CD4-positive, alpha-beta T cell treated with Interleukin-17A for 4 hours (primary cell): ENCODE data around the gene ENG.
A peak's percentile ranks its signal among the peaks of the same experiment; 100 is the strongest.
"Not testable (repeated sequence)": the region's sequence is repeated elsewhere in the genome, so short reads cannot be mapped to it uniquely, and the experiment has no call there.

Source experiments
- DNase-seq: peaks from one replicate; pipeline ENCODE4 v3.0.0-alpha.2; 2020; ENCODE audit warnings: mixed read lengths

Gene ENG

GRCh38 chr9:127790094-127790855 lies 64.2 kb downstream of the ENG start:
- no peak for DNase-seq

- no peak for DNase-seq
These were observed 65.3 kb downstream of the ENG start for GRCh38 chr9:127789179-127789578.

GRCh38 chr9:127788337-127789011 lies 66.0 kb downstream of the ENG start:
- DNase-seq: no peak

- peak; percentile 32 for DNase-seq
These were observed 67.7 kb downstream of the ENG start for GRCh38 chr9:127786773-127787104.

GRCh38 chr9:127785933-127786772 lies 68.3 kb downstream of the ENG start, which contains the start of gene CDK9:
TSS of gene CDK9 (plus strand) at chr9:127786034. CDS start at chr9:127786149, 115 bp downstream.
- DNase-seq: peak; percentile 92

GRCh38 chr9:127785023-127785932 lies 69.2 kb downstream of the ENG start:
- DNase-seq: peak; percentile 90

GRCh38 chr9:127783111-127784008 lies 71.1 kb downstream of the ENG start:
- DNase-seq: peak; percentile 80

GRCh38 chr9:127781806-127782205 lies 72.7 kb downstream of the ENG start:
- DNase-seq: no peak

- not testable (repeated sequence) for DNase-seq
These were observed 73.5 kb downstream of the ENG start for GRCh38 chr9:127780909-127781308.

- DNase-seq: no peak
These were observed 74.2 kb downstream of the ENG start for GRCh38 chr9:127780126-127780885.

- peak; percentile 42 for DNase-seq
These were observed 75.1 kb downstream of the ENG start for GRCh38 chr9:127779136-127779981.

- peak; percentile 69 for DNase-seq
These were observed 76.0 kb downstream of the ENG start, which contains the start of gene SH2D3C for GRCh38 chr9:127778280-127779135. TSS of gene SH2D3C (minus strand) at chr9:127778666. CDS start at chr9:127778627, 39 bp downstream.

- DNase-seq: peak; percentile 22
These were observed 77.0 kb downstream of the ENG start for GRCh38 chr9:127777368-127777980.

- peak; percentile 38 for DNase-seq
These were observed 77.6 kb downstream of the ENG start for GRCh38 chr9:127776924-127777289.

- peak; percentile 87 for DNase-seq
These were observed 78.1 kb downstream of the ENG start for GRCh38 chr9:127776195-127776923.

GRCh38 chr9:127773981-127774380 lies 80.5 kb downstream of the ENG start:
- no peak for DNase-seq

- no peak for DNase-seq
These were observed 81.2 kb downstream of the ENG start for GRCh38 chr9:127773272-127773671.
